Stimulated activated CD8-positive, alpha-beta memory T cell treated with anti-CD3 and anti-CD28 coated beads, Interleukin-4, amount 100 ng/mL, for 1 hour (primary cell): ENCODE results near the gene GALNT13.

Experiments
- DNase-seq, 2 donors: peaks; one replicate each; pipeline ENCODE4 v3.0.0-alpha.2; 2020; ENCODE audit warnings: low read depth in 2 of 2, low spot score in 1 of 2

The GALNT13 gene

DNA sequence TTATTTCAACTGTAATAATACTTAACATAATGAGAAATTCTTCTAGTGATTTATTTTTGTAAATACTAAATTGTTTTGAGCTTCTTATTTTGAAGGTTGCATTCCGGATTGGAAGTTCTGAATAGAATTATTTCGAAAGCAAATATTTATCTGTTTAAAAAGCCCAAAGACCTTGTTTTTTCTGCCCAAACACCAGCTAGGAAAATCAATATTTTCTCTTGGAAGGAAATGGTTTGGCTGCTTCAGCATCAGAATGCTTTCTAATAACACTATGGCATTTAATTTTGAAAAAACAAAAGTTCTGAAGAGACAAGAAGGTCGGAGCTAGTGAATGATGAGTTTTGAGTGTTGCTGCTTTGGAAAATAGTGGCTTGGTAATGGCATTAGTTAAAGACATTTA is 522.9 kb downstream of the GALNT13 start:
- DNase-seq: no peak

DNA sequence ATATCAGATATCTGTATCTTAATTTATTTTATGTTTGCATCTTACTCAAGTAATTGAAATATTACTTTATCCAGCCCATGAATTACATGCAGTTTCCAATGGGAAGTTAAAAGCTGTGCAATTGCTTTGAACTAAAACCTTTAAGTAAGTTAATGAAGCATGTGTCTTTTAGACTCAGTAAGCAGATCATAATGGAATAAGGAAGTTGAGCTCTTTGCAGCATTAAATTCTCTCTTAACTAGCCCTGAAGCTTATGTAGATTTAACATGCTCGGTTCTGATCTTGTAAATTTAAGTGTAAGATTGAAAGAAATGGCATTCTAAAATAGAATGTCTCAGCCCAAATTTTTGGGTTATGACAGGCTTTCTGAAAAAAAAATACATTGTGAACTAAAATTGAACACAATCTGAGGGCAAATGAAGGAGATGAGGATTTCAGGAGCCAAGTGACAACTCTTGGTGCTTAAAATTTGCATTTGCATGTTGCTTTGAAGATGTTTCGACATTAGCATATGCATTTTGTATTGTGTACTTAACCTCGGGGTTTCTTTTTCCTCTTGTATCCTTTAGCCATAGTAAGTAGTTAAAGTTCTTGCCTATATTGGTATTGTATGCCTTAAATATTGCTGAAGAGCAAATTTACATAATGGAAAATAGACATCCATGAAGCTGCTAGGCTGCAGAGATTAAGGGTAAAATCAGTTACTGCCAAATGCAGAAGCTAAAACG is 529.0 kb downstream of the GALNT13 start:
- no peak for DNase-seq

DNA sequence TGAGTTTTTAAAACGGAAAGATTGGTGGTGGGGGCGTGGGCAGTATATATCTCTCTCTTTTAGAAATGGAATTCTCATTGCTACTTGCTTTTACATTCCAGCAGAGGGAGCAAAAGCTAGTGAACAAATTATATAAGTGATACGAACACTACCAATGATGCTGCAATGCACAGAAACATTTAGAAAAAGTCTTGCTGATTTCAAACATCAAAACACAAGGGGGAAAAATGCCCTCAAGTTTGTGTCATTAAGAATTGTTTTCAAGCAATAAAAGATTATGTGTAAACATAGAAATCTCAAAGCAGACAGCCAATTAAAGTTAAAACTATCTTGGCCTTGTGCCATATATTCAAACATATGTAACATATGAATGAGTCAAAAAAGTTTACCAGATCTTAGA is 530.5 kb downstream of the GALNT13 start:
- no peak for DNase-seq

DNA sequence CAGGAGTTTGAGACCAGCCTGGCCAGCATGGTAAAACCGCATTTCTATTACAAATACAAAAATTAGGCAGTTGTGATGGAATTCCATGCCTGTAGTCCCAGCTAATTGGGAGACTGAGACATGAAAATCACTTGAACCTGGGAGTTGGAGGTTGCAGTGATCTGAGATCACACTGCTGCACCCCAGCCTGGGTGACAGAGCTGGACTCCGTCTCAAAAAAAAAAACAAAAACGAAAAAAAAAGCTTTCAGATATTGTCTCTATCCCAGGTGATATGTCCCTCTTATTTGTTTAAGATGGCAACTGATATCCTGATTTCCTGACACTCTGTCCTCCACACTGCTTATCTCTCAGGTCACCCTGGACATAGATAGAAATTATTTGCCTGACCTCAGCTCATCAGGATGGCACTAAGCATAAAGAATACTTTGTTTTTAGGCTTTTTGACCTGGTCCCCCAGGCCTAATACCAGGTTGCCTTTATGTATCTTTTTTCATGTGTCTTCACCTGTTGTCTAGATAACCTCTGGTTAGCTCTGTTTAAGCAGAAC is 531.6 kb downstream of the GALNT13 start:
- no peak for DNase-seq

DNA sequence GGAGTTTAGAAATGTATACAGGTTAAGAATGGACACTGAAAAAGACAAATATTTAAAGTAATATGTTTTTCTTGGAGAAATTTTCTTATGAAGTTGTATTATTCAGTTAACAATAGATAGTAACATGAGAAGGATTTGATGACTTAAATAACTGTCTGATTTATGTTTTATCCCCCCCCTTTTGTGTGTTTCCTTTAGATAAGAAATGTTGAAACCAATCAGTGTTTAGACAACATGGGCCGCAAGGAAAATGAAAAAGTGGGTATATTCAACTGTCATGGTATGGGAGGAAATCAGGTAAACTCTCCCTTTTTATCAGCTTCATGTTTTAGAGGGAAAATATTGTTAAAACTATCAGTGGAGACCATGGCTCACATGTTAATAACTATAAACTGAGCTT is 537.1 kb downstream of the GALNT13 start:
- DNase-seq: no peak

DNA sequence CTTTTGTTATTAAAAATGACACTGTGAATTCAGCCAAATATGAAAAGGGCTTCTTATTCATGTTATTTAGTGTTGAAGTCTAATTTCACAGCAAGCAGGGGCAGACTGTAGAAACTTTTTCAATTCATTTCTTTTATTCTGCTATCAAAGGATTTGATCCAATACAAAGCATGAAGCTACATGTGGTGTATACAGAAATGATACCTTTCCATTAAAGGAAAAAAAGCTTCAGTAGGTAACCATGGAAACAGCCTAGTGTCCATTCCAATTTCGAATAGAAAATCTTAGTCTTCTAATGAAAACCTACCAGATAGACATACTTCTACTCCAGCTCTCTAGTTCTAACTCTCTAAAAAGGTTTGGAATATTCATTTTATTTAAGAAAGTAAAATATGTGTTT is 550.5 kb downstream of the GALNT13 start:
- no peak for DNase-seq

DNA sequence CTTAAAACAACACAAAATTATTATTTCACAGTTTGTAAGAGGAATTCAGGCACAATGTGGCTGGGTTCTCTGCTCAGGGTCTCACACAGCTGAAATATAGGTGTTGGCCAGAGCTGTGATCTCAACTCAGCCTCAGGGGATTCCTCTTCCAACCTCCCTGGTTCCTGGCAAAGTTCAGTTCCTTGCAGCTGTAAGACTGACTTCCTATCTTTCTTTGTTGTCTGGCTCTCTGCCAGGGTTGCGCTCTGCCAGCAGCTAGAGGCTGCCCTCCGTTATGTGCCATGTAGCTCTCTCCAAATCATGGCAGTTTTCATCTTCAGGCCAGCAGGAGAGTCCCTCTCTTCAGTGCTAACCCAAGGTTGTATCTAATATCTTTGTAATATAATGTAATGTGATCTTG is 554.3 kb downstream of the GALNT13 start:
- DNase-seq: no peak

DNA sequence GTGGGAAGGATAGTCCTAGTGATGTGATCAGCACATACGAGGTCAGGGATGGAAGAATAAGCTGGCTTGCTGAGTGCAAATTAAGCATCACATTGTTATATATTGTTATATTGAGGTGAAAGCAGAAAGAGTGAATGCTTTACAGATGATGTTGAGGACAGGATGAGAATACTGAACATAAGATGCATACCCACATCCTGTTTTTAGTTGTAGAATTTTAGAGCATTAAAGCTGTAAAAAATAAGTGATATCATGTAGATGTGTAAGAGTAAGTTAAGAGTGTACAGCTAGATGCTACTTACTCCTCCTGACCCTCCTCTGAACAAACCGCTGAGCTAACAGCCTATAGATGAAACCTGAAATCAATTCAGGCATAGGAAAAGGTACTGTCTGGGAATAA is 555.7 kb downstream of the GALNT13 start:
- no peak for DNase-seq

DNA sequence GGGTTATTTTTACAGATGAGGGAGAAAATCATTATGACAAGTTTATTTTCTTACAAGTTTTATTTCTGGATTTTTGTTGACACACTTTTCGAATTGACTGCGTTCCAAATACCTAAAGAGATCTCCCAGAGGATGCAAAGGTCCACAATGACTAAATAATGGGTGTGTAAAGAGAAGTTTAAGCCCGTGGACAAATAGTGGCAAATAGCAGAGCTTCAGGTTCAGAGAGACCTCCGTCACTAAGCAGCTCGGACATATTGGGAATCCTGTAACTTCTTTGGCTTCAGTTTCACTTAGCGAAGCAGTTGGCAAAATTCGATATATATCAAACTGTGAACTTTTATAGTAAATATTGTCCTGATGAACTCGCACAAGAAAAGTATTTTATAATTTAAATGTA is 556.3 kb downstream of the GALNT13 start:
- no peak for DNase-seq

DNA sequence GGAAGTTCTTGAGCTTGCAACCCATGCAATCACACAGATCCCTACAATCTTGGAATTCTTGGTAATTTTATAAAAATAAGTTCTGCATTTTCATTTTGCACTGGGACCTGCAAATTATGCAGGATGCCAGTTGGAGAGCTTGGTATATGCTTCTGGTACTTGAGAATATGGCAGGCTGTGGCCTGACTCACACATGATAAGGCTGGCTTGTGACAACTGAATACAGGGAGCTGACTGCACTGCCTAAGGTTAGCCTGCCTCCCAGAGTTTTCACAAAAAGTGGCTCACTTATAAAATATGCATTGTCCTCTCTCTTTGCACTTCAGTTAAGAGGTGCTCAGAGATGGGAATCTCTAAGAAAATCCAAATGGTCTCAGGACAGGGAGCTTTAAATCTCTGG is 561.3 kb downstream of the GALNT13 start:
- no peak for DNase-seq

DNA sequence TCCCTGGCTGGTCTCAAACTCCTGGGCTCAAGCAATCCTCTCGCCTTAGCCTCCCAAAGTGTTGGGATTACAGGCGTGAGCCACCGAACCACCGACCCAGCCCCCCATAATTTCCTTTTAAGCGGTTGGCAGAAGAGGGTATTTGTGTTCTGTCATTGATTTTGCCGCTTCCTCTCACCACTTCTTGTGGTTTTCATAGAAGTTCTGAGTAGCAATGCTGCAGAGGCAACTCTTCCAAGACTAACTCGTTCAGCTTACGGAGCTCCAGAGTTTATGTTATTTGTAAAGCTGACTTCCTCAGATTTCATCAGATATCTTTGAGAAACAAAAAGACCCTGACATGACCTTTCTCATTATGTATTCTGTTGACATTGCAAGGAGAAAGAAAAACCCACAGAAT is 565.4 kb downstream of the GALNT13 start:
- DNase-seq: no peak

DNA sequence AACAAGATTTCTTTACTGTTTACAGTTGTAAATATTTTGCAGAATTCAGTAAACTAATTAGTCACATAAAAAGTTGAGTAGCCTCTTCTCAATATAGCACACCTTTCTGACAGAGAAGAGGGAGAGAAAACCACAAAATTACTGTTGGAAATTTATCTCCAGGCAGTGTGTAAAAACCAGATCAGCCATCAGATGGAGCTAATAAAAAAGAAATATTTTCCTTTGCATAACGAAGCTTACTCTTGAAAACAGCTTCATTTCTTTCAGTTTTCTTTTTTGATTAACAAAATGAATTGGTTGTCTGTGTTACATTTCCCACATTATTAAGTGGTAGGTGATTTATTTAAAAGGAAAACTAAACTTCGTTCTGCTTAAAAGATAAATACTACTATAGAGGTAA is 567.4 kb downstream of the GALNT13 start:
- no peak for DNase-seq

DNA sequence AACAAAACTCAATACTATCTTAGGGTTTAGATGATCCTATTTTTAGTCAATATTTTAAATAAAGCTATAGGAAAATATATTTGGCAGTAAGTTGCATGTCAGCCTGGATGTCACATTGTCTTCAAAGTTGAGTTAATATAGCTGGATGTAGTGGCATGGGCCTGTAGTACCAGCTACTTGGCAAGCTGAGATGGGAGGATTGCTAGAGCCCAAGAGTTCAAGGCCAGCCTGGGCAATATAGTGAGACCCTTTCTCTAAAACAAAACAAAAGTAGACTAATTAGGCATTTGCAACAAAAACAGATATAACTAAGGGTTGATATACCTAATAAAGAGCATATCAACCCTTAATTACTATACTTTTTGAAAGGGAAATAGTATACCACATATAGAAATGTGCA is 572.2 kb downstream of the GALNT13 start:
- DNase-seq: no peak

DNA sequence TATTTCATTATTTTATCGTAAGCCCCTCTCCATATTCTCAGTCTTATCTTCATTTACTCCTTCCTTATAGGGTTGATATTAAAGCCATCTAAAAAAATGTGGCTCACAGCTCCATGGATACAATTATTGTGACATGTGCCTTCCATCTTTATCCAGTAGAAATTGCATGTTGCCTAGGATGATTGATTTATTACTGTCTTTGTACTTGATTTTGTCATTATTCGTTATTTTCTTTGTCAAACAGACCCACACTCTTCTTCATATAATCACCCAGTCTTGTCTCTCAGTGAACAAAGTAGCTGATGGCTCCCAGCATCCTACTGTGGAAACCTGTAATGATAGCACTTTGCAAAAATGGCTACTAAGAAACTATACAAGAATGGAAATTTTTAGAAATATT is 574.6 kb downstream of the GALNT13 start:
- no peak for DNase-seq

DNA sequence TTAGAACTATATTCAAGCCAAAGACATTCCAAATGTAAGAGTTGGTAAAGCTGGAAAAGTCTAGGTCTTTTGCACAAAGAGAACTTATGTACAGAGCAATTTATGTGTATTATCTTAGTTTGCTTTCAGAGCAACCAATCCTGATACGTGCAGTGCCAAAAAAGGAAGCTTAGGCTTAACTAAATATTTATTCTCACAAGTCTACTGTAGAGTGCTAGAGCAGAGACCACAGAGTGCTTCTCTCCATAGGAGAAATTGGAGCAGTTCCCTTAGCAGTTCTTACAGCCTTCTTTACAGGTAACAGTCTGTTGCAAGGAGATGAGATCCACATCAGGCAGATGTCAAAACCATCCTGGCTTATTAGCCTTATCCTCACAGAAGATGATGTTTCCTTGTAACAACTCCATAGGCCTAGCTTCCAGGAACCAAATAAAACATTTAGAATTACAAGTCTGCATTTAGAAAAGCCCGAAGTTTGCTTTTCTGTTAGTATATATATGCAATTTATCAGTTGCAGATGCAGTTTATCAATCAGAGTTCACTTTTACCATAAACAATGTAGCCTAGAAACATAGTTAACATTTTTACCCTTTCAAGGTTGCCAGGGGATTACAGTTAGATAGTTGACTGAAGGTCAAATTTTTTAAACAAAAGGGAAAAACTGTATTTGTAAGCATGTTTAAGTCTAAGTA is 576.2 kb downstream of the GALNT13 start:
- no peak for DNase-seq

DNA sequence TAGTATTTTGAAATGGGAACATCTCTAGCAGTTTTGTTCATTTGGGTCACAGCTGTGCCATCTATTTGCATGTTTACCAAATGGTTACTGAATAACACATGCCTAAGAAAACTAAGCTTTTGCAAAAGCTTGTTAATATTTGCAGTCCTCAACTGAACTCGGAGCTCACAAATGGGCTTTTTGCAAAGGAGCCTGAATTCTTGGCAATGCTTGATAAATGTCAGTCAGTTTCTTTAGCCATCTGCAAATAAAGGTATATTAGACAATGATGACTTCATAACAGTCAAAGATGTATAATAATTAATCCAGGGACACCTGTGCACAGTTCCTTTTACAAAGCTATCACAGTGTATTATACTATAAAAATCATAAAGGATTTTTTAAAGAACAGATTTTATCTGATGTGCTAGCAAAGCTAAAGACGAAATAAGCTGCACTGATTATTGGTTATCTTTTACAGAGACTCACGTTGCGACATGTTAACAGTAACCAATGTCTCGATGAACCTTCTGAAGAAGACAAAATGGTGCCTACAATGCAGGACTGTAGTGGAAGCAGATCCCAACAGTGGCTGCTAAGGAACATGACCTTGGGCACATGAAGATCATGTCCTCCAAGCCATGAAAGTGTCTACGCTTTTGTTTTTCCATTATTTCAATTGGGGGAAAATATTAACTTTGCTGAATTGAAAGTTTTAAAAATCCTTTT is 578.4 kb downstream of the GALNT13 start:
- DNase-seq: no peak

DNA sequence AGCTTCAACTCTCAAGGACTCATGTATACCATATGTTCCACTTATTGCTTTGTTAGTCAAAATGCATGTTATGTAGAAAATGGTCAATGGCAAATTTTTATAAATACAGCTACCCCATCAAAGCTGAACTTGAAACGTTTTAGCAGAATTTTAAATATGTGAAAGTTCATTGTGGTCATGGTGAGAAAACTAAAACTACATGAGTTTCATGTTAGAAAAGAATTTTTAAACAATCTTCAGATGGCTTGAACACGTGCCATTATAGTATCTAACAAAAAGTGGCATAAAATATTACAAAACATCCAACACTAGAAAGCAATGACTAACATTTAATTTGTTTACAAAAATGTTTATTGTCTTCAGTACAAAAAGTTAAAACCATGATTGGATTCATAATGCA is 580.7 kb downstream of the GALNT13 start:
- DNase-seq: no peak

DNA sequence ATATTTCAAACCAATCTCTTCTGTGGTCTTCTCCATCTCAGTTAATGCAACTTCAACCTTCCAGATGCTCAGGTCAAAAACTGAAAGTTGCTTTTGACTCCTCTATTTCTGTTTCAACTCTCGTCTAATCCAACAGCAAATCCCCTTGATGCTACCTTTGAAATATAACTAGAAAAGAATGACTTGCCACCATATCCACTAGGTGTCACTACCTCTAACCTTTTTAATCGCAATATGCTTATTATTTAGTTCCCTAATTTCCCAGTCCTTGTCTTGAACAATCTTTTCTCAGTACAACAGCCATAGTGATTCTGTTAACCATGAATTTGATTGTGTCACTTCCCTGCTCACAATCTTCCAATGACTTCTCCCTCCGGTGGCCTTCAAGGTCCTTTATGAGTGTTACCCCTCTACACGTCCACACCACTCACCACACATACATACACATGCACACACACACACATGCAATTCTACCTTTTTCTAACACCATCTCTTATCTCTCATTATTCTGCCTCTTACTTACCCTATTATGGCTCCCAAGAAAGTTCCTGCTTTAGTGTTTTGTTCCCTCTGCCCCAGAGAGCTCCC is 581.3 kb downstream of the GALNT13 start:
- no peak for DNase-seq

DNA sequence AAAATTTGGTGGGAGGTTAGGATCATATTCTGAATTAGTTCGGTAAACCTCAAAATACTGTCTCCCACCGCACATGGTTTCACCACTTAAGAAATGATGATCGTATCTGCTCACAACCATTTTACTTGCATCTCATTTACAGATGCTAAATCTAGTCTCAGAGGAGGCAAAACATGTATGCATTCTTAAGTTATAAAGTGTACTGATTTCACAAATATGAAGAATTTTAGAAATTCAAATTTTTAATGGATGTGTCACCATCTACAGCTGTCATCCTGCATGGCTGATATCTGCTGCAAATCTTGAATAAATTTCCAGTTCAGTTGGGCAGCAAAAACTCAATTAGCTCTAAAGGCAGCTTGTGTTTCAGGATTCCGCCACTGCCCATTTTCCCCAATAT is 583.4 kb downstream of the GALNT13 start:
- DNase-seq: no peak

DNA sequence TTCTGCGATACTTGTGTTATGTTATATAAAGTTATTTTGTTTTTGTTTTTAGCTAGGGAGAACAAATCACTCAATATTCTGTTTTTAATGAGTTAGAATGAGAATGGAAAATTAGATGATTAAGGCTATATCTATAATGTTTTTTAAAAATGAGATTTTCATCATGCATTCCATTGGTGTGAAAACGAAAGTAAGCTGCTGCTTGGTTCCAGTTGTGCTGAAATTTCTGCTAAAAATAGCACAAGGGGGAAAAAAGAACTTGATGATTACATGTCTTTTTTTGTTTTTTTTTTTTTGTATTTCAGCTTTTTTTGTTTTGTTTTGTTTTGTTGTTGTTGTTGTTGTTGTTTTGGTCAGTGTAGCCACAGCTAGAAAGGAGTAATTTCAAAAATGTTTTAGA is 584.1 kb downstream of the GALNT13 start:
- no peak for DNase-seq

DNA sequence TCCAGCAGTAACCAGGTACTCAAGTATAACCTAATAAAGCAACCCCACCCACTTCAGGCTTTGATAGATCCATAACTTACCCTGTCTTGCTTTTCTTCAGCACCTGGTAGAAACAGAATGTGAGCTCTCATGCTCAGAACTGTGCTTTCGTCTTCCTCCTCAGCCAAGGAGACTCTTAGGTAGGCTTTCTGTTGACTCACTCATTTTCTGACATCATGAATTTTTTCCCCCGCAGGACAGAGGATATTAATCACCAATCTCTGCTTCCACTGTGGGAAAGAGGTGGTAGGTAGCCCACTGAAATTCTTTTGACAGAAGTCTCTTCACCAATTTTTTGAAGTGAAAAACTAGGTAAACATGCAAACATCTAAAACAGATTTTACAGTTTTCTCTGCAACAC is 585.6 kb downstream of the GALNT13 start:
- DNase-seq: no peak

DNA sequence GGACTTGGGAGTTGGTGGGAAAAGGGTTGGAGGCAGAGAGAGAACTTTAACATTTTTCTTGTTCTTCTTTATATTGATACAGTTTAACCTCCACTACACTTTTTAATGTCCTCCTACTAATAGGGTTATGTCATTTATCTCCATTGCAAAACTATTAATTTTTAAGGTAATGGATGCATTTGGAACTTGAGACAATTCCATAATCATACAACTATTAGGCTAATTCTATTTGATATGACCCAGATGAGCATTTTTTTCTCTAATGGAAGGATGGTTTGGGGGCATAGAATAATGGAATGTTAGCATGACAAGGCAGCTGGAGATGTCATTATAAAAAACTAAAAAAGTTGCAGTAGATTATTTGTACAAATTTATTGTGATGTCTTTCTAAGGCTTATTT is 587.6 kb downstream of the GALNT13 start:
- DNase-seq: no peak
